Renal cortex interstitium (tissue), 11 donors: ENCODE measurements around the gene KRT20. TPM values are rescaled to one million over a fixed set of nuclear protein-coding genes. Genes with fewer than 3 reads are reported as not detected.
"Not testable (repeated sequence)": the region's sequence is repeated elsewhere in the genome, so short reads cannot be mapped to it uniquely, and the experiment has no call there.

Experiments
- DNase-seq, 11 donors: peaks; one replicate each; pipeline ENCODE4 v3.0.0-alpha.2; 2013; ENCODE audit warnings: low read depth in 9 of 11, low spot score in 4 of 11; ENCODE audit errors: extremely low read depth in 1 of 11
- polyA plus RNA-seq, 3 donors: library from polyadenylated mRNA; unstranded; fragments of 120-200 nt; gene quantifications; one replicate each; pipeline ENCODE4 v1.2.1, GENCODE V29; 2013; ENCODE audit not compliant: insufficient read length in 3 of 3

Gene KRT20
- polyA plus RNA-seq, 3 donors: 0.11 to 0.19 TPM; not detected in 1

GRCh38 chr17:40859536-40859935 lies 25.5 kb downstream of the KRT20 start:
- DNase-seq: peak in 2 of 11 donors; percentile 6 to 24

DNA sequence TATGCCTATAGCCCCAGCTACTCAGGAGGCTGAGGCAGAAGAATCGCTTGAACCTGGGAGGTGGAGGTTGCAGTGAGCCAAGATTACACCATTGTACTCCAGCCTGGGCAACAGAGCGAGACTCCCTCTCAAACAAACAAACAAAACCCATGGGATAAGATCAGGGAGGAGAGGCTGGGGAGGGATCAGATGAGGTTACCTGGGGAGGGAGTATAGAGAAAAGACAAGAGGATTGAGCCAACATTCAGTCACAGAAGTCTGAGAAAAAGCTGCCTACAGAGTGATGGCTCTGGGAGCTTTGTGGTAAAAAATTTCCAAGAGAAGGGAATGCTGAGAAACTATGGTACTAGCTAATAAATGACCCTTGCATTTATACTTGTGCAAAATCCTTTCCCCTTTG lies 26.4 kb downstream of the KRT20 start:
- not testable (repeated sequence) for DNase-seq

DNA sequence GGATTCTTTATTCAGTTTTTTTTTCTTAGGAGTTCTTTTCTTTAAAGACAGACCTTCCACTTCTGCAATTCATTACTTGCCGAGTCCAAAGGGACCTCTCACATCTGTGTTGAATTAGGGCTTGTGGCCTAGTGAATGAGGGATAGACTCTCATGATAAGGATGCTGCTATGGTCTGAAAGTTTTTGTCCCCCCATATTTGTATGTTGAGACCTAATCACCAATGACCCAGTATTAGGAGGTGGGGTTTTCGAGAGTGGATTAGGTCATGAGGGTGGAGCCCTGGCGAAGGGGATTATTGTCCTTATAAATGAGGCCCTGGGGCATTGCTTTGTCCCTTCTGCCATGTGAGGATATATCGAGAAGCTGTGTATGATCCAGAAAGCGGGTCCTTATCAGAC lies 27.5 kb downstream of the KRT20 start:
- no peak for DNase-seq

DNA sequence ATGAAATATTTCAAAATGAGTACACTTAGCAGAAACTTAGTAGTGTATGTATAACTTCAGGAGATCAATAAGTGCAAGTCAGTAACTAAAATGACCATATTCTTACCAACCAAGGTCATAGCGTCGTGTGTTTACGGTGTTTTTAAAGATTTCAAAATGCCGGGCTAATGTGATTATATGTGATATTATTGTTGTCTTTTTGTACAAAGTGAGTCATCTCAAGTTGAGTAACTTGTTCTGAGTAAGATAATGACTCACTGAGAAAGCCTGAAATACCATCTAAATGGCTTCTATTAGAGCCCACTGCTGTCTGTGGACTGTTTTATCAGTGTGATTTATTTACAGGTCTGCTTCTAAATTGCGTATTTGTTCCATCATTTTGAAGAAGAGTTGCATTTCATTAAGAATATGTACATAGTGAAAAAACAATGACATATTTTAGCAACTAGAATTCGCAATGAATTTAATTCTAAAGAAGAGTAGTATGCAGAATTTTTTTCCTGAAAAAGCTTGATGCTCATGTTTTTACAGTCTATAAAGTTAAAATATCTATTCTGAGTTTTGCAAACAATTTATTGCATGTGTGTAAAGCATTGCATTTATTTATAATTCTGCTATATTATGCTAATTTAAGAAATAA lies 30.7 kb downstream of the KRT20 start:
- DNase-seq: no peak

- no peak for DNase-seq
These were observed 32.7 kb downstream of the KRT20 start for GRCh38 chr17:40852364-40852763.

DNA sequence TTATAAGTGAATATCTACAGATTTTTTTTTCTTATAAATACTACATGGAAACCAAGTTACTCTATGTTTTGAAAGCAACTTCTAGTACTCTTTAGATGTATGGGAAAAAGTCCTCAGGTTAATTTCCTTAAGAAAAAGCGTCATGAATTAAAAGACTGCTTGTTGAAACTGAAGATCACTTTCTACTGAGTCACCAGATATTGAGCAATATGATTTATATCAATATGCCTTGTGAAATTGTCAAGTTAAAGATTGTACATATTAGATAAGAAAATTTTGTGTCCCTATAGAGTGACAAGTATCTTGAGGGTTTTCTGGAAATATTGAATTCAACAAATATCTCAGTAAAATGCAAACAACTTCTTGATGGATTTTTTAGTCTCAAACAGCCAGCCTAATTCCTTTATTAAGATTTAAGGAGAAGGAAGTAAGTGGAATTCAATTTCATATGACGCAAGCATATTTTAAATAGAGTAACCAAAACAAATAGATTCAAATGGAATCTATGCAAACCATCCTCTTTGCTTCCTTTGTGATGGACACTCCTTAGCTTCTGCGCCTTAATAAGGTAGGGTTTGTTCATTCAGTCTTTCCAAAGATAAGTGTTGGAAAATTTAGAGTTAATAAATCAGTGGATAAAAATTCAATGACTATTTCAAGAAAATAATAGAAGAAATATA lies 34.6 kb downstream of the KRT20 start:
- no peak for DNase-seq

DNA sequence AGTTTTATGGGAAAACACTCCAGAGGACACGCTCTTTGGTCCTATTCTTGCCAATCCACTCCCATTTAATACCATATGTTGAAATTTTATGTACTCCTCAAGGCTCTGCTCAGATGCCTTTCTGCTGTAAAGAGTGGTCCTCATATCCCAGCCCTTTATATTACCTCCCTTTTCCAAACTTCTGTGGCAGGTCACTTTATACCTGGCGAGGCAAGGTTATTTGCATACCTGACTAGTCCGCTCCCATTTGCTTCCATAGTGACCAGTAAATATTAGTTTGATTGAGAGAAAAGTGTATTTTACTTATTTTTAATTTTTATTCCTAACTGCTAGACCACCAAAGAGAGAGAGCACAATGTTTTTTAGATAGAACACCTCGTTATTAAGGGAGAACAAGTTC lies 35.3 kb downstream of the KRT20 start:
- no peak for DNase-seq

GRCh38 chr17:40848583-40849235 lies 36.3 kb downstream of the KRT20 start:
- no peak for DNase-seq

DNA sequence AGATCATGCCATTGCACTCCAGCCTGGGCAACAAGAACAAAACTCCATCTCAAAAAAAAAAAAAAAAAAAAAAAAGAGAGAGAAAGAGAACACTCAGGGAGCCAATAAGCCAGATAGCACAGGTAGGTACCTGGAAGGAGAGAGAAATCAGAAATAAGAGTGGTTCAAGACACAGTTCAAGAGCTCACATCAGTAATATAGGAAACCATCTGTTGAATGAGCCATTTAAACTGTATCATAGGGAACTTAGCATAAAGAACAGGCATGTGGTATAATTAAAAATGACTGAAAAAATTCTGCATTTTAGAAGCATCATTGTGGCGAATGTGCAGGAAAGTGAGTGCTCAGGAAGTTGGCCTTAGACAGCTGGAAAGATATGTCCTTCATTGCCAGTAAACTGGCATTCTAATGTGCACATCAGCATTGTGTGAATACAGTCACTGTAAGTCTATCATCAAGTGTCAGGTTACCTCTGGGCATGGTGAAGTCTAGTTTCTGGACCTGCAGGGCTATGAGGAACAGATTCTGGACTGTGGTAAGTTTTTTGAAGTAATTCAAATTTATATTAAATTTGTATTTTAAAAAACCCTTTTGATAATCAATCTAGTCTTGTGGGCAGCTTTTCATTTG lies 38.4 kb downstream of the KRT20 start:
- DNase-seq: no peak

DNA sequence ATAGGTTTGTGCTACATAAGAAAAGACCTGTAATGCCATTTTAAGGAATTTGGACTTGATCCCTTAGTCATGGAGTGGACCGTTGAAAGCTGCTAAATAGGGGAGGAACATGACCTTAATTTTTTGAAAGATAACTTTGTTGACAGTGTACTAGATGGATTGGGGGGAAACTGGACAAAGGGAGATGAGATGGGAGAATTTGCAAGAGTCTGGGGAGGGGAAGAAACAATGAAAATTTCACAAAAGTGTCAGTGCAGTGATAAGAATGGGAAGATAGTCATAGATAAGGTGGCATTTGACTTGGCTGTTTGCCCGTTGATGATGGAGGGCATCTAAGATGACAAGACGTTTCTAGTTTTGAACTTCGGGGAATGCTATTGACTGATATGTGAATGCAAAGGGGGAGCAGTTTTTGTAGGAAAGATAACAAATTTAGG lies 40.4 kb downstream of the KRT20 start:
- no peak for DNase-seq

DNA sequence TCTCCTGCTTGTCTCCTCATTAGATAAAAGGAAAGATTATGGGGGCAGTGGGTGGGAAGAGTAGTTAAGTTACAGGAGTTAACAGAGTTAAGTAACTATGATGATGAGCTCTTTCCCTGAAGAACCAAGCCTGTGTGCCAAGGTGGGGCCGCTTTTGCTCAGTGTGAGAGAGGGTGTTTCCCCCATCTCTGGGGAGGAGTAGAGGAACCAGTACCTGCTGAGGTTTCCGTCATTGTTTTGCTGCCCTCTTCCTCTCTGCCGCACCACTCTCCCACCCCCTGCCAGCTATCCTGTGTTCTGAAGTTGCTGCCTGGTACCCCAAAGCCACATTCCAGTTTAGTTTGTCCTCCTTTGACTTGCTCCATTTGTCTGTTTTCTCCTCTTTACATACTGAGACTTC lies 41.8 kb downstream of the KRT20 start:
- DNase-seq: no peak

- DNase-seq: no peak
These were observed 43.8 kb downstream of the KRT20 start for GRCh38 chr17:40841246-40841645.

GRCh38 chr17:40839194-40839593 lies 45.8 kb downstream of the KRT20 start:
- DNase-seq: no peak

DNA sequence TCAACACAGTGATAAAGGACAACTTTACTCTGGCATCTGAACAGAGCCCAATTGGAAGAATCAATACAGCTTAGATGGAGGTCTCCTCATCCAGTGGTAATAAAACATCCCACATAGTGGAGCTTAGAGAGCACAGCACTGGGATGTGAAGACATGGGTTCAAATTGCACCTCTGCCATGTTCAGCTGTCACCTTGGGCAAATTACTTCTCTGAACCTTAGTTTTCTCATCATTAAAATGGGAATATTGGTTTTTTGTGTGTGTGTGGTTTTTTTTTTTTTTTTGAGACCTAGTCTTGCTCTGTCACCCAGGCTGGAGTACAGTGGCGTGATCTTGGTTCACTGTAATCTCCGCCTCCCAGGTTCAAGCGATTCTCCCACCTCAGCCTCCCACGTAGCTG lies 49.0 kb downstream of the KRT20 start:
- no peak for DNase-seq

- no peak for DNase-seq
These were observed 51.2 kb downstream of the KRT20 start for GRCh38 chr17:40833882-40834281.

DNA sequence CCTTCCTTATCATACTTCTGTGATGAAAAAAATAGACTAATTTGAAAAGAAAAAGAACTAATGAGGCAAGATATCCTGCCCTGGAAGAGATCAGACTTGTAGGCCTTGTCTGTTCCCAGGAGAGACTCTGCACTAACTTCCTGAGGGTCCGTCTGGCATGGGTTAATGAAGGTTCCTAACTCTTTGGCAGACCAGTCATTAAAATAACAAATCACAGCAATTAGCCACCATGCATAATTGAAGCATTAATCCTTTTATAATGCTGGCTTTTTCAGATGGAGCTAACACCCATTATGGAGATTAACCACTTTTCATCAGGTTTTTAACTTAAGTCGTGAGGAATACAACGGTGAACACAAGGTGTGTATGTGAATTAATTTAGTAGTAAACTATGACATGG lies 52.2 kb downstream of the KRT20 start:
- no peak for DNase-seq

DNA sequence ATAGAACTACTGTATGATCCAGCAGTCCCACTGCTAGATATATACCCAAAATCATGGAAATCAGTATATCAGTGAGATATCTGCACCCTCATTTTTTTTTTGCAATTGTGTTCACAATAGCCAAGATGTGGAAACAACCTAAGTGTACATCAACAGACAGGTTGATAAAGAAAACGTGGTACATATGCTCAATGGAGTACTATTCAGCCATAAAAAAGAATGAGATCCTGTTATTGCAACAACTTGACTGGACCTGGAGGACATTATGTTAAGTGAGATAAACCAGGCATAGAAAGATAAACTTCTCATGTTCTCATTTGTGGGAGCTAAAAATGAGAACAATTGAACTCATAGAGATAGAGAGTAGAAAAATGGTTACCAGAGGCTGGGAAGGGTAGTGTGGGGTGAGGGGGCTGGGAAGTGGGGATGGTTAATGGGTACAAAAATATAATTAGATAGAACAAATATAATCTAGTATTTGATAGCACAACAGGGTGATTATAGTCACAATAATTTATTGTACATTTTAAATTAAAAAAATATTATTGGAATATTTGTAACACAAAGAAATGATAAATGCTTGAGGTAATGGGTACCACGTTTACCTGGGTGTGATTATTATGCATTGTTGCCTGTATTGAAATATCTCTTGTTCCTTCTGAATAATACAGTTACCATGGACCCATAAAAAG lies 54.8 kb downstream of the KRT20 start:
- DNase-seq: no peak

DNA sequence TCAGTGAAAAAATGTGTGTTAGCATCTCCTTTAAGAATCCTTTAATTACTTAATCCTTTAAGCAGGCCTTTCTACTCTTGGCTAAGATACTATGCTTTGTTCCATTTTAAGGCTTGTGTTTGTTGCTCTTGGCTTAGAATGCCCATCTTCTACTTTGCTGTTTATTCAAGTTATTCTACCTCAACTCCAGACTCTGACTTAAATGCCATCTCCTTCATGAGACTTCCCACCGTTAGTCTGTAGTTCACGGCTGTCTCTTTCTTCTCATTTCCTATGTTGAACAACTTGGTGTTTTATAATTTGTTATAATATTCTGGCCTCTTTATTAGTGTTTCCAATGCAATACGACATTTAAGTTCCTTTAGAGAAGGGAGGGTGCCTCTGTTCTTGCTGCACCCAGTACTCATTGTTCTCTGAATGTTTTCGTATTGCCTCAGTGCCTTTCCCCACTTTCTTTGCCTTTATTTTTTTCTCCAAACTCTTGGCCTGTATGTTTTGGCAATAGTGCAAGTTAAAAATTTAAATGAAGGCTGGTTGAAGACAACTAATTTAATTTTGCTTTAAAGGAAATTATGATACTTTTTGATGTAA lies 56.5 kb downstream of the KRT20 start:
- DNase-seq: no peak
